ENCODE results near the gene OR1L8.

DNA sequence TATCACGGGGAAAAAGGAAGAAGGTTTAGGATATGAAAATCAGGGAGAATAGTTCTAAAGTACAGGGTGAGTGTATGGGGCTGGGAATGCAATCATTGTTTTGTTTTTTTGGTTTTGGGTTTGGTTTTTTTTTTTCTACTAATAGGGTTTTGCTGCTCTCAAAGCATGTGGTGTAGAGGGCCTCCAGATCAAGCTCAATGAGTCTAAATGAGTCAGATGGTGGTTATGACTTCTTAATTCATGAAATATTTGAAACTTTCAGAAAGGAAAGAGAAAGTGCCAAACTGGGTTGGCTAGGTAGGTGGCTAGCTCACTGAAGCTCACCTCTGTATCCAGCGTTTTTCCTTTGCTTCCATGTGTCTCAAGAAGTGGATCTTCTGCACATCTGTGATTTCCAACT, 10.7 kb downstream of the OR1L8 start:
- TF ChIP-seq, protein P1, sequence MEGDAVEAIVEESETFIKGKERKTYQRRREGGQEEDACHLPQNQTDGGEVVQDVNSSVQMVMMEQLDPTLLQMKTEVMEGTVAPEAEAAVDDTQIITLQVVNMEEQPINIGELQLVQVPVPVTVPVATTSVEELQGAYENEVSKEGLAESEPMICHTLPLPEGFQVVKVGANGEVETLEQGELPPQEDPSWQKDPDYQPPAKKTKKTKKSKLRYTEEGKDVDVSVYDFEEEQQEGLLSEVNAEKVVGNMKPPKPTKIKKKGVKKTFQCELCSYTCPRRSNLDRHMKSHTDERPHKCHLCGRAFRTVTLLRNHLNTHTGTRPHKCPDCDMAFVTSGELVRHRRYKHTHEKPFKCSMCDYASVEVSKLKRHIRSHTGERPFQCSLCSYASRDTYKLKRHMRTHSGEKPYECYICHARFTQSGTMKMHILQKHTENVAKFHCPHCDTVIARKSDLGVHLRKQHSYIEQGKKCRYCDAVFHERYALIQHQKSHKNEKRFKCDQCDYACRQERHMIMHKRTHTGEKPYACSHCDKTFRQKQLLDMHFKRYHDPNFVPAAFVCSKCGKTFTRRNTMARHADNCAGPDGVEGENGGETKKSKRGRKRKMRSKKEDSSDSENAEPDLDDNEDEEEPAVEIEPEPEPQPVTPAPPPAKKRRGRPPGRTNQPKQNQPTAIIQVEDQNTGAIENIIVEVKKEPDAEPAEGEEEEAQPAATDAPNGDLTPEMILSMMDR (IDR thresholded peaks at IDR 0.05): no peak
- TF ChIP-seq POLR2A (IDR thresholded peaks at IDR 0.05) (no peak), POLR2AphosphoS5 (IDR thresholded peaks at IDR 0.05) (no peak)
